Retina (tissue), 1 donor: Measurements from ENCODE around the gene CXCR6.
A peak's percentile ranks its signal among the peaks of the same experiment; 100 is the strongest.
"Not testable (repeated sequence)": the region's sequence is repeated elsewhere in the genome, so short reads cannot be mapped to it uniquely, and the experiment has no call there.

Experiments used
- DNase-seq: peaks from one replicate; pipeline ENCODE4 v3.0.0-alpha.2; 2016

The CXCR6 gene

DNA sequence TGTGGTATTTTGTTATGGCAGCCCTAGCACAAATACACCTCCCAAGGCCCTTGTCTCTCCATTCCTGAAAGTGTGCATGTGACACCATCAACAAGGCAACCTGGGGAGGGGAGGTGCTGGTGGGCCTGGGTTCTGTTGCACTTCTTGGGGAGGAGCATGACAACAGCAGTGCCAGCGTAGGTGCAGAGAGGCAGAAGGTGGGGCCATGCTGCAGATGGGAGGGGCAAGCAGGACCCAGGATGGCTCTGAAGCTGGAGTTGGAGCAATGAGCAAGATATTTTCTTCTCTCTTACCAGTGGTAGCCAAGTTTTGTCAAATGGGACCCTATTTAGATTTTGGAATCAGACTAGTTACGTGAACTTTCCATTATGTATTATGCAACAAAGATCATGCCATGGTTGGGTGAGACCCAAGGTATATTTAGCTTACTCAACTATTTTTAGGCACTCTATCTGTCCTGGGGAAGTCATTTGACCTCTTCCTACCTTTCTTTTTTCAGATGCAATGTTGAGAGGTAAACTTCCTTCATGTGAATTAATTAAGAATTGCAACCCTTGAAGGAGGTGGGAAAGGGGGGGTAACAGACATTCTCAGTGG lies 49.0 kb downstream of the CXCR6 start:
- DNase-seq, result no peak

DNA sequence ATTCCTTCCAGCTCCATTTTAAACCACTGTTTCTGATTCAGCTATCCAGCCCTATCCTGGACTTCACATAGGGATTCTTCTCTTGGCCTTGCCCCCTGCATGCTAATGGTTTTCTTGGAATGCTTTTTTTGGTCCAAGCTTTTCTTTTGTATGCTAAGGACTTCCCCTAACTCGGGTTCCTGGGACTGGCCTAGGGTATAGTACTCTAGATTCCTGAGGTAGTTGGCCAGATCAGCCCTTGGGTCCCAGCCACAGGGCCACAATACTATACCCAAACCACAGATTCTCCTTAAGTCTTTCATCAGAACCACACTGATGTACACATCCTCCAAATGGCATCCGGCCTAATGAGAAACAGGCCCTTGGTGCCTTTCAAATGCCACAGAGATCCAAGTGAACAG lies 49.6 kb downstream of the CXCR6 start:
- DNase-seq, result no peak

DNA sequence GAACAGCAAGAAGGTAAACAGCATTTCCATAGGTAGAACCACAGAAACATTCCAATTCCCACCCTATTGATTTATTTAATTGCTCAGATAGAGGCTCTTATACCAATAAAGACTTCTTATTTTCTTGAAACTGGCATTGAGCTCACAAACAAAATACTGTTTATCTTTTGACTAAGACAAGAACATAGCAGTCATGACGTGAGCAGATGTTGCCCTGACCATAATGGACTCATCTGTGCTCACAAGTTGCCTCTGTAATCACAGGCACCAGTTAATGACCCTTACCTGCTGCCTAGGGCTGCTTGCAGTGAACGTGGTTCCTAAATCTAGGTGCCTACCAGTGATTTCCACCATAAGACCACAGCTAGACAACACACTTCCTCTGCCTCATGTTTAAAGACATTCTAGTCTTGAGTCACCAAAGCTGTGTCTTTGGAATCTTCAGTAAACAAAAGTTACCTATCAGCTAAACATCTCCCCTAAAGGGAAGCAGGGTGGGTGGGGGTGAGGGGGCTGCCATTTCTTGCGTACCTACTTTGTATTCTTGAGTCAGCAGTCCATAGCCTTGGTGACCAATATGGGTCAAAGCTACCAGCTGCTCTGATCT lies 50.3 kb downstream of the CXCR6 start:
- no peak for DNase-seq

DNA sequence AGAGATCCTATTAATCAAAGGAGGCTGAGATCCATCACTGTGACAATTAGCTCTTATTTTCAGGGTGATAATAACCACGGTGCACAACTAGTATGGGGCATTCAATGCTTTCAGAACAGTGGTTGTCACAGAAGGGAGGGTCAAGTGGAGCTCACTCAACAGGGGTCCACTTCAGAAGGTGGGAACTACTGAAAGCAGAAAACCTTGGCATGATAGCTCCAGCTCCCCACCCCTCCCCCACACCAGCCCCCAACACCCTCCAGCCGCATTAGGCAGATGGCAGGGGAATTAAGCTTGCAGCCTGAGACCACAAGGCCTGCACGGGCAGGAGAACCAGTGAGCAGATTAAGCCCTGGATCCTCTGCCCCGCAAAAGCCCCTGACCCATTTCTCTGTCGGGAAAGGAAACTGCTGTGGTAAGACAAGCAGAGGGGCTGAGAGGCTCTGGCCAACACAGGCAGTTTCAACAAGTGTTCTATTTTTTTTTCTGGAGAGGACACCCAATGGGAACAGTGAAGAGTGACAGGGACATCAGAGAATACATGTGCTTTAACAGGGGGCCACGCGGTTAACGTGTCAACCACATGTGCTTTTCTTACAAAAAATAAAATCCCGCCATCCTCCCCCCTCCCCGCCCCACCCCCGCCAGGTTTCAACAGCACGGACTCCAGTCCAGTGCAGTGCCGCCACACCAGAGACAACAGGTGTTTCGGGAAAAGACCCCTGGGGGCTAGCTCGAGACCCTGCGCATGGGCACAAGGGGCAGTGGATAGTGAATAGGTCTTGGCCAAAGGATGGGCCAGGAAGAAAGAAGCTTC lies 51.4 kb downstream of the CXCR6 start:
- DNase-seq, result peak; percentile 36

DNA sequence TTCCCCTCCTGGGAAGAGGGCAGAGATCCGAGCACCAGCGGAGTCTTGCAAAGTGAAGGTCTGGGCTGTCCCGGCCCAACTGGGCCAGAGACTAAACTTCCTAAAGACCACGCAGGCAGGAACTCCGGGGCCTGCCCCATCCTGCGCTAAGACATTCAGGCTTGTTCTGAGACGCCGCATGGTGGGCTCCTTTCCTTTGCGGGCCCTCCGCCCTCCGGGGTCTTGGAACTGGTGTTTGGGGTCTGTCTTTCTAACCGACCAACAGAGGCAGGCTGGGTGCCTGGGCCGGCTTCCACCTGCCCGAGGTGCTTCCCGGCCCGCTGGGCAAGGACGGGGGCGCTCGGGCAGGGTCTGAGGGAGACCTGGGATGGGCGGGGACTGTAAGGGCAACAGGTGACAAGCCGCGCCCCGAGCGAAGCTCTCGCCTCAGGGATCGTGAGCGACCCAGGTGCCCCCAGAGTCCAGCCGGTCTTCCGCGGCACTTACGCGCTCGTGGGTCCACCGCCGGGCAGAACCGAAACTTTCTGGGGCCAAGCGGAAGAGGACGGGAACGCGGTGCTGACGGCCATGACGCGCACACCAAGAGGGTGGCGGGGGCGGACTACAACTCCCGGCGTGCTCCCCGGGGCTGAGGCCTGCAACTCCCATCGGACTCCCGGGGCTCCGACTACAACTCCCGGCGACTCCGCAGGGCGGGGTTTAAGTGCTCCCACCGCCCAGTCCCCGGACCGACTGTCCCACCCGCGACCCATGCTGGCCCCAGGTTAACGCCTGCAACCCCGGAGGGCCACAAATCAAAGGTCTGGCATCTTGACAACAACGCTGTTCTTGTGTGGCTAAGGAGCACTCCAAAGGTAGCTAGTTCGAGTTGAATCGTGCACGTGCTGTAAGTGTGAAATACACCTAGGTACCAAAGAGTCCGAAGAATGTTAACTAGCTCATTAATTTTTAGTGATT lies 52.2 kb downstream of the CXCR6 start, which contains the start of gene FYCO1:
Gene FYCO1 (minus strand): TSS at position 589 of the 957 bp plus-strand sequence. CDS start 10,914 bp downstream, outside the sequence.
- DNase-seq, result peak; percentile 95

DNA sequence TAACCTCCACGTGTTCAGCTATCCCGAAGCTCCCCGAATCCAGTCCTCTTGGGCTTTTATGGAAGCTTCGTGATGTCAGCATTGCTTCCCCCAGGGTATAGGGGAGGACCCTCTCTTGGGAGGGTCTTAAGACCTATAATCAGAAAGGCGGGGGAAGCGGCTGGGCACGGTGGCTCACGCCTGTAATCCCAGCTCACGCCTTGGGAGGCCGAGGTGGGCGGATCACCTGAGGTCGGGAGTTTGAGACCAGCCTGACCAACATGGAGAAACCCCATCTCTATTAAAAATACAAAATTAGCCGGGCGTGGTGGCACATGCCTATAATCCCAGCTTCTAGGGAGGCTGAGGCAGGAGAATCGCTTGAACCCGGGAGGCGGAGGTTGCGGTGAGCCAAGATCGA lies 54.2 kb downstream of the CXCR6 start:
- DNase-seq, result not testable (repeated sequence)

DNA sequence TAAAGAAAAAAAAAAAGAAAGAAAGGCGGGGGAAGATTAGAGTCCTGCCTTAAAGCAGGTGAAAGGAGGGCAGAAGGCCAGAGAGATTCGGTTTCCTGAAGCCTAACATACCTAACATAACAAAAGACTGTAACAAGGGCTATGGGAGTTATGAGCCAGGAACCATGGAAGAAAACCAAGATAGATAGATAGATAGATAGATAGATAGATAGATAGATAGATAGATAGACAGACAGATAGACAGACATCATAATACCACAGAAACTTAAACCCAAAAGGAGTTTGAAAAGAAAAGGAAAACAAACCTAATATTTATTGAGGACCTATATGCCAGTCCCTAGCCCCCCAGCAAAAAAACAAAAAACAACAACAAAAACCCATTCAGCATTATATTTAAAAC lies 54.7 kb downstream of the CXCR6 start:
- DNase-seq, result no peak
